Peyer's patch (tissue), 4 donors: ENCODE measurements around the gene FHOD3. TPM values are rescaled to one million over a fixed set of nuclear protein-coding genes. Genes with fewer than 3 reads are reported as not detected.

Experiments
- DNase-seq, 3 donors: peaks; one replicate each; pipeline ENCODE4 v3.0.0-alpha.2; 2017 to 2019
- H3K27ac ChIP-seq, 4 donors: fragments of 200-600 bp; sonication (generic); one replicate each; pipeline ENCODE4 v1.5.1; 2016 to 2019
- H3K27me3 ChIP-seq, 2 donors: fragments of 200-600 bp; sonication (generic); one replicate each; pipeline ENCODE4 v1.5.1; 2019
- H3K36me3 ChIP-seq, 3 donors: fragments of 200-600 bp; sonication (generic); one replicate each; pipeline ENCODE4 v1.5.1; 2016 to 2019
- H3K4me1 ChIP-seq, 4 donors: fragments of 200-600 bp; sonication (generic); one replicate each; pipeline ENCODE4 v1.5.1; 2016 to 2019
- H3K4me3 ChIP-seq, 4 donors: fragments of 200-600 bp; sonication (generic); 1 replicate in 3 of 4; 2 replicates in 1 of 4; pipeline ENCODE4 v1.5.1; 2016 to 2019; ENCODE audit warnings: mild to moderate bottlenecking in 1 of 4
- H3K9me3 ChIP-seq, 4 donors: fragments of 200-600 bp; sonication (generic); one replicate each; pipeline ENCODE4 v1.5.1; 2016 to 2019; ENCODE audit warnings: mild to moderate bottlenecking in 1 of 4
- CTCF ChIP-seq, 6 experiments: fragments of 450-650 bp in 4 of 6; fragments of 200-600 bp in 2 of 6; sonication (generic) in 1 of 6; IDR thresholded peaks; one replicate each; pipeline ENCODE4 v1.5.1; 2017 to 2019; ENCODE audit warnings: antibody characterized with exemption in 6 of 6, mild to moderate bottlenecking in 3 of 6, moderate library complexity in 1 of 6
- POLR2A ChIP-seq, 2 donors: fragments of 450-650 bp; IDR thresholded peaks; one replicate each; pipeline ENCODE4 v1.5.1; 2017; ENCODE audit warnings: antibody characterized with exemption in 2 of 2, mild to moderate bottlenecking in 2 of 2, moderate library complexity in 2 of 2
- total RNA-seq, 4 donors: library from RNA; depleted of rRNA; stranded (reverse); fragments of >200 nt; gene quantifications; one replicate each; pipeline ENCODE4 v1.1.0, GENCODE V29; 2016

Gene FHOD3
- total RNA-seq, 4 donors from 2014 or later = 0.53 to 10.7 (median 4.6) TPM

GRCh38 chr18:36531636-36532035 lies 234.1 kb downstream of the FHOD3 start:
- no peak overlapping the region for H3K27ac ChIP-seq
- no peaks in the 10 kb centered on the region for H3K36me3 ChIP-seq
- no peaks in the 10 kb centered on the region for H3K27me3 ChIP-seq
- no peak for TF ChIP-seq POLR2A (IDR thresholded peaks at IDR 0.05)
- no peak for TF ChIP-seq CTCF (IDR thresholded peaks at IDR 0.05)
- DNase-seq = no peak
- H3K4me1 ChIP-seq = no peaks in the 10 kb centered on the region
- H3K4me3 ChIP-seq = no peak overlapping the region
- H3K9me3 ChIP-seq = no peaks in the 10 kb centered on the region

GRCh38 chr18:36532394-36532793 lies 234.9 kb downstream of the FHOD3 start:
- Histone ChIP-seq H3K27me3 (no peaks in the 10 kb centered on the region), H3K4me1 (no peaks in the 10 kb centered on the region), H3K9me3 (no peaks in the 10 kb centered on the region), H3K27ac (no peak overlapping the region), H3K36me3 (no peaks in the 10 kb centered on the region), H3K4me3 (no peak overlapping the region)
- TF ChIP-seq POLR2A (IDR thresholded peaks at IDR 0.05) (no peak), CTCF (IDR thresholded peaks at IDR 0.05) (no peak)
- DNase-seq = no peak

- Histone ChIP-seq H3K4me3 (no peak overlapping the region), H3K9me3 (no peaks in the 10 kb centered on the region), H3K4me1 (no peaks in the 10 kb centered on the region), H3K27me3 (no peaks in the 10 kb centered on the region), H3K27ac (no peak overlapping the region), H3K36me3 (no peaks in the 10 kb centered on the region)
- TF ChIP-seq CTCF (IDR thresholded peaks at IDR 0.05) (no peak), POLR2A (IDR thresholded peaks at IDR 0.05) (no peak)
- no peak for DNase-seq
These were observed 235.3 kb downstream of the FHOD3 start for GRCh38 chr18:36532815-36533214.

GRCh38 chr18:36533446-36534153 lies 236.1 kb downstream of the FHOD3 start:
- no peak overlapping the region for H3K4me3 ChIP-seq
- H3K27ac ChIP-seq = no peak overlapping the region
- no peaks in the 10 kb centered on the region for H3K27me3 ChIP-seq
- no peaks in the 10 kb centered on the region for H3K9me3 ChIP-seq
- no peak for DNase-seq
- H3K36me3 ChIP-seq = no peaks in the 10 kb centered on the region
- no peak for TF ChIP-seq POLR2A (IDR thresholded peaks at IDR 0.05)
- TF ChIP-seq CTCF (IDR thresholded peaks at IDR 0.05) = no peak
- no peaks in the 10 kb centered on the region for H3K4me1 ChIP-seq

- no peak for DNase-seq
- TF ChIP-seq CTCF (IDR thresholded peaks at IDR 0.05) = no peak
- TF ChIP-seq POLR2A (IDR thresholded peaks at IDR 0.05) = no peak
- no peaks in the 10 kb centered on the region for H3K36me3 ChIP-seq
- H3K9me3 ChIP-seq = no peaks in the 10 kb centered on the region
- H3K27me3 ChIP-seq = no peaks in the 10 kb centered on the region
- H3K4me1 ChIP-seq = no peaks in the 10 kb centered on the region
- H3K27ac ChIP-seq = no peak overlapping the region
- no peak overlapping the region for H3K4me3 ChIP-seq
These were observed 236.7 kb downstream of the FHOD3 start for GRCh38 chr18:36534154-36534688.
